ENCODE measurements around the gene NCCRP1. TPM values are rescaled to one million over a fixed set of nuclear protein-coding genes. Genes with fewer than 3 reads are reported as not detected.
"Not testable (repeated sequence)": the region's sequence is repeated elsewhere in the genome, so short reads cannot be mapped to it uniquely, and the experiment has no call there.

The NCCRP1 gene
- total RNA-seq, 4 donors from 2014 or later: 0.45 to 0.81 (median 0.78) TPM; not detected in 1

DNA sequence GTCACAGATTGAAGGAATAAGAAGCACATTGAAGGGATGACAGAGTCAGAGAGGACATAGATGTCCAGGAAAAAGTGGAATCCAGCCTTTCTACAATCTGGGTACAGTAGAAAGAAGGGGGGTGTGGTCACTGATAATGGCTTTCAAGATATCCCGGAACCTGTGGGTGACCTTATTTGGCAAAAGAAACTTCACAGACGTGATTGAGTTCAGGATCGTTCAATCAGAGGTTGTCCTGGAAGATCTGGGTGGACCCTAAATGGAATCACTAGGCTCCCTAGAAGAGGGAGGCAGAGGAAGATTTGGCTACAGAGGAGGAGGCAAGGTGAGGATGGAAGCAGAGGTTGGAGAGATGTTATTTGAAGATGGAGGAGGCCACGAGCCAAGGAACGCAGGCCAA, 20.3 kb downstream of the NCCRP1 start:
- intact Hi-C loops (cut with DNase I): no loop called here
- TF ChIP-seq CTCF (IDR thresholded peaks at IDR 0.05): no peak
- TF ChIP-seq POLR2A (IDR thresholded peaks at IDR 0.05): no peak
- Histone ChIP-seq H3K27me3 (no peaks in the 10 kb centered on the region), H3K9me3 (no peaks in the 10 kb centered on the region), H3K36me3 (no peaks in the 10 kb centered on the region), H3K4me1 (no peaks in the 10 kb centered on the region), H3K27ac (no peak overlapping the region), H3K4me3 (replicated peaks in 1 of 3) (no peak overlapping the region)
- WGBS, 2 donors: 86 to 87% methylated on average over 5 of the region's 5 CpGs
- DNase-seq: no peak

DNA sequence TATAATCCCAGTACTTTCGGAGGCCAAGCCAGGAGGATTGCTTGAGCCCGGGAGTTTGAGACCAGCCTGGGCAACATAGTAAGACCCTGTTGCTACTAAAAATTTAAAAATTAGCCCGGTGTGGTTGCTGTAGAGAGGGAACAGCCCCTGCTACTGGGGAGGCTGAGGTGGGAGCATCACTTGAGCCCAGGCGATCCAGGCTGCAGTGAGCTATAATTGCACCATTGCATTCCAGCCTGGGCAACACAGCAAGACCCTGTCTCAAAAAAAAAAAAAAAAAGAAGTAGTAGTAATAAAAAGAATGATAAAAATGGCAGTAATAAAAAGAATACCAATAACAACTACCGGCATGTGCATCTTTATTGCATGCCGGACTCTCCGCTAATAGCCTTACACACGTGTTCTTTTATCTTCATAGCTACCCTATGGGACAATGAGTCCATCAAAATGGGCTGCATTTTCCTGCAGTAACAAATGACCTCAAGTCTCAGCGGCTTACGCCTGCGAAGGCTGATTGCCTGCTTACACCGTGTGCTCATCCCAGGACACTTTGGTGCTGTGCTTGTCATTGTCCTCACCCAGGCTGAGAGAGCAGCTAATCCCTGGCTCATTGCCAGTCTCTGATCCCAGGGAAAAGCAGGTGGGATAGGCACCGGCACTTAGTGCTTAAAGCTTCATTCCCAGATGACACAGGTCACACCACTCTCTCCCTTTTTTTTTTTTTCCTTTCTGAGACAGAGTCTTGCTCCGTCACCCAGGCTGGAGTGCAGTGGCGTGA, 21.7 kb downstream of the NCCRP1 start:
- TF ChIP-seq POLR2A (IDR thresholded peaks at IDR 0.05): no peak
- no peak for TF ChIP-seq CTCF (IDR thresholded peaks at IDR 0.05)
- intact Hi-C loops (cut with DNase I): no loop called here
- 84 to 86% methylated on average over 15 of the region's 15 CpGs for WGBS, 2 donors
- DNase-seq: no peak
- no peaks in the 10 kb centered on the region for H3K27me3 ChIP-seq
- H3K4me3 ChIP-seq (replicated peaks in 1 of 3): no peak overlapping the region
- H3K4me1 ChIP-seq: no peaks in the 10 kb centered on the region
- no peak overlapping the region for H3K27ac ChIP-seq
- H3K36me3 ChIP-seq: no peaks in the 10 kb centered on the region
- no peaks in the 10 kb centered on the region for H3K9me3 ChIP-seq

- H3K4me3 ChIP-seq (replicated peaks in 1 of 3); H3K27me3 ChIP-seq; H3K36me3 ChIP-seq; H3K27ac ChIP-seq; DNase-seq; H3K9me3 ChIP-seq; intact Hi-C loops (cut with DNase I); H3K4me1 ChIP-seq: not testable (repeated sequence)
- 74% methylated on average over 10 of the region's 10 CpGs for WGBS, 2 donors
Measured at GRCh38 chr19:39219108-39219507, 22.3 kb downstream of the NCCRP1 start.

GRCh38 chr19:39223703-39224279, 27.0 kb downstream of the NCCRP1 start:
- 20% methylated on average over 4 of the region's 4 CpGs for WGBS, 2 donors
- H3K27ac ChIP-seq: no peak overlapping the region
- H3K4me3 ChIP-seq (replicated peaks in 1 of 3): no peak overlapping the region
- no peaks in the 10 kb centered on the region for H3K4me1 ChIP-seq
- H3K36me3 ChIP-seq: no peaks in the 10 kb centered on the region
- no peaks in the 10 kb centered on the region for H3K9me3 ChIP-seq
- intact Hi-C loops (cut with DNase I): no loop called here
- TF ChIP-seq CTCF (IDR thresholded peaks at IDR 0.05): no peak
- TF ChIP-seq POLR2A (IDR thresholded peaks at IDR 0.05): no peak
- DNase-seq: no peak
- H3K27me3 ChIP-seq: no peaks in the 10 kb centered on the region

DNA sequence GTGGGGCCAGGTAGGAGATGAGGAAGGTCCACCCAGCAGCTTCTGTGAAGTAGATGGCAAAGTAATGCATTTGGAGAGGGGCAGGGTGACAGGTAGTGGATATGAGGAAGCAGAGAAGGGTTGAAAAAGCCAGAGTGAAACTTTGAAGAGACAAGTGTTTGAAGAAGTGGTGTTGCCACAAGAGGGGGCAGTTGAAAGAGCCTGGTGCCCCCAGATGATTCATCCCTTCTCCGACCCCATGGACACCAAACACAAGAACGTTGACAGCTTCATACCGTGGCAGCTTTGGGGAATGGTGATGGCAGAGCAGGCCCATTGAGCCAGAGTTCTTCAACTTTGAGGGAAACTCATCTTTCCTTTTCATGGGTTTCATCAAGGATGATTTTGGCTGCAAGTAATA, 28.1 kb downstream of the NCCRP1 start:
- TF ChIP-seq POLR2A (IDR thresholded peaks at IDR 0.05) (no peak), CTCF (IDR thresholded peaks at IDR 0.05) (no peak)
- WGBS, 2 donors: 28 to 46% methylated on average over 3 of the region's 3 CpGs
- DNase-seq: no peak
- Histone ChIP-seq H3K4me3 (replicated peaks in 1 of 3) (no peak overlapping the region), H3K36me3 (no peaks in the 10 kb centered on the region), H3K27me3 (no peaks in the 10 kb centered on the region), H3K9me3 (no peaks in the 10 kb centered on the region), H3K27ac (no peak overlapping the region), H3K4me1 (no peaks in the 10 kb centered on the region)
- intact Hi-C loops (cut with DNase I): no loop called here

All from thyroid gland (tissue), 4 donors.